GM18519 (cell line): ENCODE measurements around the gene NRP1.

Experiments used
- ATAC-seq: cut with Tn5 transposase; IDR thresholded peaks from one replicate; pipeline ENCODE4 v1.9.1; 2021; ENCODE audit warnings: mild to moderate bottlenecking, moderate library complexity; ENCODE audit not compliant: unreplicated experiment, low FRiP score

The NRP1 gene

GRCh38 chr10:33293531-33294170 is 40.8 kb downstream of the NRP1 start:
- ATAC-seq, result no peak

GRCh38 chr10:33293076-33293475 is 41.4 kb downstream of the NRP1 start:
- no peak for ATAC-seq

GRCh38 chr10:33291053-33291592 is 43.3 kb downstream of the NRP1 start:
- ATAC-seq, result no peak

- no peak for ATAC-seq
Observed at GRCh38 chr10:33290321-33291052, 44.0 kb downstream of the NRP1 start.

- no peak for ATAC-seq
Observed at GRCh38 chr10:33289776-33290175, 44.7 kb downstream of the NRP1 start.

- no peak for ATAC-seq
Observed at GRCh38 chr10:33288127-33288526, 46.3 kb downstream of the NRP1 start.

- no peak for ATAC-seq
Observed at GRCh38 chr10:33287112-33287511, 47.4 kb downstream of the NRP1 start.

- no peak for ATAC-seq
Observed at GRCh38 chr10:33286157-33286934, 48.1 kb downstream of the NRP1 start.

- ATAC-seq, result no peak
Observed at GRCh38 chr10:33284945-33285344, 49.5 kb downstream of the NRP1 start.

GRCh38 chr10:33279811-33280602 is 54.5 kb downstream of the NRP1 start:
- no peak for ATAC-seq

- ATAC-seq, result no peak
Observed at GRCh38 chr10:33279276-33279675, 55.2 kb downstream of the NRP1 start.

- ATAC-seq, result no peak
Observed at GRCh38 chr10:33278198-33278597, 56.3 kb downstream of the NRP1 start.

- ATAC-seq, result no peak
Observed at GRCh38 chr10:33277135-33277536, 57.3 kb downstream of the NRP1 start.

GRCh38 chr10:33276282-33276923 is 58.1 kb downstream of the NRP1 start:
- ATAC-seq, result no peak

GRCh38 chr10:33274096-33274785 is 60.2 kb downstream of the NRP1 start:
- no peak for ATAC-seq

- no peak for ATAC-seq
Observed at GRCh38 chr10:33273295-33274002, 61.0 kb downstream of the NRP1 start.

- no peak for ATAC-seq
Observed at GRCh38 chr10:33272635-33273034, 61.8 kb downstream of the NRP1 start.

- no peak for ATAC-seq
Observed at GRCh38 chr10:33271969-33272583, 62.4 kb downstream of the NRP1 start.
